SK-N-SH (cell line): ENCODE results near the gene CD300LF. TPM values are rescaled to one million over a fixed set of nuclear protein-coding genes. Genes with fewer than 3 reads are reported as not detected.

ENCODE experiments used
- CTCF ChIA-PET: fragments of 300-600, 350-600 bp; formaldehyde crosslinking; extraction: SDS; loops from one replicate; lab custom pipeline; 2021; lab: Yijun Ruan, JAX
- POLR2A ChIA-PET: fragments of 350-600 bp; sonication (Branson Sonifier 250); formaldehyde crosslinking; extraction: SDS; loops from one replicate; lab custom pipeline; 2020; ENCODE audit warnings: antibody characterized with exemption, inconsistent platforms; lab: Yijun Ruan, JAX
- DNase-seq: peaks from one replicate; pipeline ENCODE4 v3.0.0; 2012
- H2AFZ ChIP-seq: fragments of 200-600 bp; sonication (generic); 2 replicates; pipeline ENCODE4 v1.8.1; 2016; ENCODE audit warnings: antibody characterized with exemption, mild to moderate bottlenecking, low read depth
- H3F3A ChIP-seq: fragments of 200-600 bp; sonication (generic); replicated peaks from 2 replicates; pipeline ENCODE3; 2016; ENCODE audit warnings: antibody characterized with exemption, mild to moderate bottlenecking; ENCODE audit not compliant: insufficient read depth
- H3K27ac ChIP-seq, 2 experiments: fragments of 200-500 bp in 1 of 2; fragments of 200-600 bp in 1 of 2; sonication (Bioruptor generic) in 1 of 2; sonication (generic), shearing (Covaris generic) in 1 of 2; 2 replicates each; pipeline versions ENCODE4 v1.5.1 to v1.6.1; 2014 to 2016; ENCODE audit warnings: low read depth in 2 of 2, inconsistent platforms in 1 of 2, low read length in 1 of 2, mild to moderate bottlenecking in 1 of 2, mixed read lengths in 1 of 2
- H3K27me3 ChIP-seq: fragments of 200-600 bp; sonication (generic), shearing (Covaris generic); 2 replicates; pipeline ENCODE4 v1.6.1; 2016; ENCODE audit warnings: mixed run types; ENCODE audit not compliant: insufficient read depth
- H3K36me3 ChIP-seq, 2 experiments: fragments of 200-500 bp in 1 of 2; fragments of 200-600 bp in 1 of 2; sonication (Bioruptor generic) in 1 of 2; sonication (generic) in 1 of 2; replicated peaks in 1 of 2; 2 replicates each; pipeline versions ENCODE3 to v1.5.1; 2014 to 2016; ENCODE audit warnings: low read length in 1 of 2, mild to moderate bottlenecking in 1 of 2; ENCODE audit not compliant: insufficient read depth in 2 of 2, control insufficient read depth in 1 of 2
- H3K4me1 ChIP-seq, 2 experiments: fragments of 200-500 bp in 1 of 2; fragments of 200-600 bp in 1 of 2; sonication (Bioruptor generic) in 1 of 2; sonication (generic), shearing (Covaris generic) in 1 of 2; 2 replicates each; pipeline versions ENCODE4 v1.5.1 to v1.6.1; 2014 to 2016; ENCODE audit warnings: low read depth in 1 of 2, low read length in 1 of 2, mixed run types in 1 of 2; ENCODE audit not compliant: insufficient read depth in 2 of 2, control insufficient read depth in 1 of 2
- H3K4me2 ChIP-seq: fragments of 200-600 bp; sonication (generic), shearing (Covaris generic); 2 replicates; pipeline ENCODE4 v1.6.1; 2017; ENCODE audit warnings: mixed run types
- H3K4me3 ChIP-seq, 2 experiments: fragments of 200-500 bp in 1 of 2; fragments of 200-600 bp in 1 of 2; sonication (Bioruptor generic) in 1 of 2; sonication (generic), shearing (Covaris generic) in 1 of 2; 2 replicates each; pipeline versions ENCODE4 v1.5.1 to v1.8.1; 2014 to 2016; ENCODE audit warnings: low read depth in 2 of 2, inconsistent platforms in 1 of 2, low read length in 1 of 2, mild to moderate bottlenecking in 1 of 2, mixed read lengths in 1 of 2, moderate library complexity in 1 of 2
- H3K79me2 ChIP-seq: fragments of 200-600 bp; sonication (generic); 2 replicates; pipeline ENCODE4 v1.8.1; 2017; ENCODE audit warnings: mild to moderate bottlenecking; ENCODE audit not compliant: insufficient read depth
- H3K9ac ChIP-seq: fragments of 200-600 bp; sonication (generic); 2 replicates; pipeline ENCODE4 v1.6.1; 2017; ENCODE audit warnings: mixed run types
- H3K9me2 ChIP-seq: fragments of 200-600 bp; sonication (generic); 2 replicates; pipeline ENCODE4 v1.6.1; 2017; ENCODE audit warnings: mixed run types
- H3K9me3 ChIP-seq: fragments of 200-600 bp; sonication (generic); 2 replicates; pipeline ENCODE4 v1.6.1; 2017; ENCODE audit warnings: mixed run types, mild to moderate bottlenecking, moderate library complexity
- H4K20me1 ChIP-seq: fragments of 200-600 bp; sonication (generic); 2 replicates; pipeline ENCODE4 v1.6.1; 2017; ENCODE audit warnings: mild to moderate bottlenecking, mixed run types; ENCODE audit not compliant: insufficient read depth
- CHD2 ChIP-seq: fragments of 150-350 bp; IDR thresholded peaks from 2 replicates; pipeline ENCODE4 v1.6.1; 2018; ENCODE audit warnings: low read length; ENCODE audit not compliant: partially characterized antibody
- EZH2phosphoT487 ChIP-seq: fragments of 200-600 bp; sonication (generic); IDR thresholded peaks from 2 replicates; pipeline ENCODE4 v1.6.1; 2017; ENCODE audit warnings: low read depth, mixed run types, mild to moderate bottlenecking, antibody characterized with exemption, moderate library complexity, borderline replicate concordance
- FOSL2 ChIP-seq: IDR thresholded peaks from 2 replicates; pipeline ENCODE4 v1.4.0; 2012; ENCODE audit warnings: low read depth, mild to moderate bottlenecking, moderate library complexity, borderline replicate concordance
- GABPA ChIP-seq: IDR thresholded peaks from 2 replicates; pipeline ENCODE4 v1.4.0; 2012; ENCODE audit warnings: low read depth, mild to moderate bottlenecking
- GATA2 ChIP-seq: sonication (generic); formaldehyde crosslinking; IDR thresholded peaks from 2 replicates; pipeline ENCODE4 v1.5.0; 2020; ENCODE audit warnings: mild to moderate bottlenecking, missing genetic modification reagents
- JUND ChIP-seq: IDR thresholded peaks from 2 replicates; pipeline ENCODE4 v1.4.0; 2012
- MXI1 ChIP-seq: IDR thresholded peaks from 2 replicates; pipeline ENCODE4 v1.6.1; 2012; ENCODE audit warnings: mild to moderate bottlenecking, low read depth, low read length, improper control_type of control experiment
- NFIC ChIP-seq: IDR thresholded peaks from 2 replicates; pipeline ENCODE4 v1.4.0; 2012; ENCODE audit warnings: borderline replicate concordance
- POLR2AphosphoS5 ChIP-seq: IDR thresholded peaks from 2 replicates; pipeline ENCODE4 v1.6.1; 2012; ENCODE audit warnings: low read depth, low read length
- RAD21 ChIP-seq: IDR thresholded peaks from 2 replicates; pipeline ENCODE4 v1.6.1; 2012; ENCODE audit warnings: mild to moderate bottlenecking, low read length
- RCOR1 ChIP-seq: fragments of 150-350 bp; IDR thresholded peaks from 2 replicates; pipeline ENCODE4 v1.6.1; 2017; ENCODE audit warnings: antibody characterized with exemption, low read length
- REST ChIP-seq: IDR thresholded peaks from 2 replicates; pipeline ENCODE4 v1.6.1; 2012; ENCODE audit warnings: mild to moderate bottlenecking, low read depth, low read length, moderate library complexity
- RFX5 ChIP-seq: IDR thresholded peaks from 2 replicates; pipeline ENCODE4 v1.6.1; 2012; ENCODE audit warnings: mild to moderate bottlenecking, improper control_type of control experiment, low read length
- RXRA ChIP-seq: IDR thresholded peaks from 2 replicates; pipeline ENCODE4 v1.4.0; 2012; ENCODE audit warnings: low read depth, mild to moderate bottlenecking, borderline replicate concordance
- SIN3A ChIP-seq: IDR thresholded peaks from 2 replicates; pipeline ENCODE4 v1.6.1; 2012; ENCODE audit warnings: low read depth, mild to moderate bottlenecking, low read length, moderate library complexity, borderline replicate concordance
- TCF12 ChIP-seq: IDR thresholded peaks from 2 replicates; pipeline ENCODE4 v1.4.0; 2012
- TEAD4 ChIP-seq: IDR thresholded peaks from 2 replicates; pipeline ENCODE4 v1.4.0; 2012; ENCODE audit warnings: mild to moderate bottlenecking, borderline replicate concordance; ENCODE audit not compliant: insufficient read depth
- YY1 ChIP-seq: IDR thresholded peaks from 2 replicates; pipeline ENCODE4 v1.4.0; 2012; ENCODE audit warnings: low read depth, mild to moderate bottlenecking
- WGBS: methylation state at CpG from one replicate; pipeline ENCODE4 v1.1.6; 2017; ENCODE audit warnings: low lambda C conversion rate; 5-methylcytosine and 5-hydroxymethylcytosine counted together
- polyA plus RNA-seq, 3 experiments: library from polyadenylated mRNA; depleted of rRNA; stranded (reverse); fragments of >200 nt; gene quantifications; 2 replicates each; pipeline ENCODE4 v1.2.3, GENCODE V29; 2012
- TF ChIP-seq, protein P1 (sequence below): IDR thresholded peaks from 2 replicates; pipeline ENCODE4; 2012

The CD300LF gene
- polyA plus RNA-seq, 1 of the 3 experiments (the other 2 are of a cell fraction), result not detected

- Histone ChIP-seq H3K36me3 (no peaks in the 10 kb centered on the region), H3K9me3 (no peaks in the 10 kb centered on the region), H3K27me3 (no peaks in the 10 kb centered on the region), H3K4me2 (no peak overlapping the region), H3K27ac (no peak overlapping the region), H2AFZ (no peak overlapping the region), H3K9ac (no peak overlapping the region), H3K4me3 (no peak overlapping the region), H4K20me1 (no peaks in the 10 kb centered on the region), H3K79me2 (peaks cover 16% of the 10 kb centered on the region), H3K9me2 (no peaks in the 10 kb centered on the region), H3F3A (peaks cover 14% of the 10 kb centered on the region), H3K4me1 (peaks cover 0 to 23% of the 10 kb centered on the region in 2 experiments; a peak in 1 of 4 replicates)
- no peak for DNase-seq
- WGBS, result 81% methylated on average over 5 of the region's 5 CpGs
- ChIA-PET POLR2A (interaction anchor here (1.2 to 3.1 kb wide), 4 partner anchors 15 to 26 kb away, joined by 4 to 20 read pairs (median 6); no protein-coding TSS in a partner anchor), CTCF (interaction anchor here (0.7 to 21.6 kb wide), 14 partner anchors 10 to 378 kb away, joined by 3 to 1361 read pairs (median 6); partner anchors contain the start of genes CD300H, GRIN2C, NAT9 and RAB37)
- TF ChIP-seq GABPA (no peak), TEAD4 (no peak), SIN3A (no peak), JUND (no peak), NFIC (no peak), RAD21 (no peak), MXI1 (no peak), REST (no peak), GATA2 (CRISPR knock-in tag) (no peak), RFX5 (no peak), EZH2phosphoT487 (no peak), RCOR1 (no peak), CHD2 (no peak), RXRA (no peak), YY1 (no peak), FOSL2 (no peak), TCF12 (no peak), POLR2AphosphoS5 (no peak)
- TF ChIP-seq, protein P1, sequence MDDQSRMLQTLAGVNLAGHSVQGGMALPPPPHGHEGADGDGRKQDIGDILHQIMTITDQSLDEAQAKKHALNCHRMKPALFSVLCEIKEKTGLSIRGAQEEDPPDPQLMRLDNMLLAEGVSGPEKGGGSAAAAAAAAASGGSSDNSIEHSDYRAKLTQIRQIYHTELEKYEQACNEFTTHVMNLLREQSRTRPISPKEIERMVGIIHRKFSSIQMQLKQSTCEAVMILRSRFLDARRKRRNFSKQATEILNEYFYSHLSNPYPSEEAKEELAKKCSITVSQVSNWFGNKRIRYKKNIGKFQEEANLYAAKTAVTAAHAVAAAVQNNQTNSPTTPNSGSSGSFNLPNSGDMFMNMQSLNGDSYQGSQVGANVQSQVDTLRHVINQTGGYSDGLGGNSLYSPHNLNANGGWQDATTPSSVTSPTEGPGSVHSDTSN, result no peak
Measured at GRCh38 chr17:74746376-74746775, 33.7 kb upstream of the CD300LF start.
